IPS-NIHi7 (cell line): ENCODE results near the gene KRT86.

ENCODE experiments used
- DNase-seq: peaks from one replicate; pipeline ENCODE4 v3.0.0; 2012; ENCODE audit warnings: mixed read lengths; ENCODE audit errors: extremely low spot score

KRT86 gene

GRCh38 chr12:52274521-52275120 lies at the start of gene KRT86:
TSS of gene KRT86 (plus strand) at chr12:52274645. CDS start at chr12:52301917, 27,272 bp downstream.
- DNase-seq = no peak

GRCh38 chr12:52225752-52226151 lies 48.7 kb upstream of the KRT86 start:
- DNase-seq = no peak

- DNase-seq = no peak
Measured at GRCh38 chr12:52226446-52226845, 48.0 kb upstream of the KRT86 start.

- no peak for DNase-seq
Measured at GRCh38 chr12:52227606-52228166, 46.8 kb upstream of the KRT86 start.

GRCh38 chr12:52228366-52228765 lies 46.1 kb upstream of the KRT86 start:
- no peak for DNase-seq

- DNase-seq = no peak
Measured at GRCh38 chr12:52228931-52229330, 45.5 kb upstream of the KRT86 start.

GRCh38 chr12:52229836-52230343 lies 44.6 kb upstream of the KRT86 start:
- DNase-seq = no peak

GRCh38 chr12:52230364-52231281 lies 43.8 kb upstream of the KRT86 start:
- no peak for DNase-seq

- no peak for DNase-seq
Measured at GRCh38 chr12:52231305-52232202, 42.9 kb upstream of the KRT86 start.

- DNase-seq = no peak
Measured at GRCh38 chr12:52232203-52232673, 42.2 kb upstream of the KRT86 start.

GRCh38 chr12:52232674-52233461 lies 41.6 kb upstream of the KRT86 start, which contains the start of gene KRT7:
TSS of gene KRT7 (plus strand) at chr12:52233243. CDS start at chr12:52233297, 54 bp downstream.
- peak; percentile 43 for DNase-seq

GRCh38 chr12:52233462-52234207 lies 40.8 kb upstream of the KRT86 start:
- peak; percentile 66 for DNase-seq

GRCh38 chr12:52234223-52234810 lies 40.1 kb upstream of the KRT86 start:
- no peak for DNase-seq

- no peak for DNase-seq
Measured at GRCh38 chr12:52235001-52235764, 39.3 kb upstream of the KRT86 start.

- no peak for DNase-seq
Measured at GRCh38 chr12:52235822-52236361, 38.6 kb upstream of the KRT86 start.

GRCh38 chr12:52236386-52237050 lies 37.9 kb upstream of the KRT86 start:
- no peak for DNase-seq

GRCh38 chr12:52238207-52238840 lies 36.1 kb upstream of the KRT86 start:
- no peak for DNase-seq
